Astrocyte of the spinal cord (primary cell): Measurements from ENCODE around the gene MCRS1.

Experiments used
- DNase-seq: peaks from one replicate; pipeline ENCODE4 v3.0.0; 2011; ENCODE audit warnings: low read depth, low spot score
- H3K4me3 ChIP-seq: 2 replicates; pipeline ENCODE4 v1.5.1; 2011; ENCODE audit warnings: low read depth, mild to moderate bottlenecking, low read length, moderate library complexity
- in situ Hi-C: cut with HindIII; loops from 2 replicates; pipeline ENCODE4 v1.10.0; 2017; ENCODE audit warnings: low sequenced_read_pairs
- TF ChIP-seq, protein P1 (sequence below): IDR thresholded peaks from 2 replicates; pipeline ENCODE4 v1.5.1; 2012; ENCODE audit warnings: low read depth, mild to moderate bottlenecking, low read length, inconsistent platforms

MCRS1 gene

DNA sequence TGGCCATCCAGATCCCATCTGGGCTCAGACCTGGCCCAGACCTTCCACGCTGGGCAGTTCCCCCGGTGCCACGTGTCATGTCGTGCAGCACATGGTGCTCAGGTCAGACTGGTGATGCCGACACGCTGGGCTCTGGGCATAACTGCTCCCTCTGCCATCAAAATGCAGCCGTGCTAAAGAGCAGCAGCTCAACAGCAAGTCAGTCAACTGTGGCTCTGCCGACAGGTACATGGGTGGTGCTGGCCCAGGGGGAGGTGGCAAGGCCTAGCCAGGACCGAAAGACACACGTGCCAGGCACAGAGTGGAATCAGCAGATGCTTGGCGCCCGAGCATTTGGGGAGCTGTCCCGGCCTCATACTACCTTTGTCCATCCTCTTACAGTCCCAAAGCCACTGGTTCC is 1.6 kb downstream of the MCRS1 start:
- no peak overlapping the region for H3K4me3 ChIP-seq
- in situ Hi-C loops, result no loop called here
- no peak for DNase-seq
- TF ChIP-seq, protein P1, sequence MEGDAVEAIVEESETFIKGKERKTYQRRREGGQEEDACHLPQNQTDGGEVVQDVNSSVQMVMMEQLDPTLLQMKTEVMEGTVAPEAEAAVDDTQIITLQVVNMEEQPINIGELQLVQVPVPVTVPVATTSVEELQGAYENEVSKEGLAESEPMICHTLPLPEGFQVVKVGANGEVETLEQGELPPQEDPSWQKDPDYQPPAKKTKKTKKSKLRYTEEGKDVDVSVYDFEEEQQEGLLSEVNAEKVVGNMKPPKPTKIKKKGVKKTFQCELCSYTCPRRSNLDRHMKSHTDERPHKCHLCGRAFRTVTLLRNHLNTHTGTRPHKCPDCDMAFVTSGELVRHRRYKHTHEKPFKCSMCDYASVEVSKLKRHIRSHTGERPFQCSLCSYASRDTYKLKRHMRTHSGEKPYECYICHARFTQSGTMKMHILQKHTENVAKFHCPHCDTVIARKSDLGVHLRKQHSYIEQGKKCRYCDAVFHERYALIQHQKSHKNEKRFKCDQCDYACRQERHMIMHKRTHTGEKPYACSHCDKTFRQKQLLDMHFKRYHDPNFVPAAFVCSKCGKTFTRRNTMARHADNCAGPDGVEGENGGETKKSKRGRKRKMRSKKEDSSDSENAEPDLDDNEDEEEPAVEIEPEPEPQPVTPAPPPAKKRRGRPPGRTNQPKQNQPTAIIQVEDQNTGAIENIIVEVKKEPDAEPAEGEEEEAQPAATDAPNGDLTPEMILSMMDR, result no peak

DNA sequence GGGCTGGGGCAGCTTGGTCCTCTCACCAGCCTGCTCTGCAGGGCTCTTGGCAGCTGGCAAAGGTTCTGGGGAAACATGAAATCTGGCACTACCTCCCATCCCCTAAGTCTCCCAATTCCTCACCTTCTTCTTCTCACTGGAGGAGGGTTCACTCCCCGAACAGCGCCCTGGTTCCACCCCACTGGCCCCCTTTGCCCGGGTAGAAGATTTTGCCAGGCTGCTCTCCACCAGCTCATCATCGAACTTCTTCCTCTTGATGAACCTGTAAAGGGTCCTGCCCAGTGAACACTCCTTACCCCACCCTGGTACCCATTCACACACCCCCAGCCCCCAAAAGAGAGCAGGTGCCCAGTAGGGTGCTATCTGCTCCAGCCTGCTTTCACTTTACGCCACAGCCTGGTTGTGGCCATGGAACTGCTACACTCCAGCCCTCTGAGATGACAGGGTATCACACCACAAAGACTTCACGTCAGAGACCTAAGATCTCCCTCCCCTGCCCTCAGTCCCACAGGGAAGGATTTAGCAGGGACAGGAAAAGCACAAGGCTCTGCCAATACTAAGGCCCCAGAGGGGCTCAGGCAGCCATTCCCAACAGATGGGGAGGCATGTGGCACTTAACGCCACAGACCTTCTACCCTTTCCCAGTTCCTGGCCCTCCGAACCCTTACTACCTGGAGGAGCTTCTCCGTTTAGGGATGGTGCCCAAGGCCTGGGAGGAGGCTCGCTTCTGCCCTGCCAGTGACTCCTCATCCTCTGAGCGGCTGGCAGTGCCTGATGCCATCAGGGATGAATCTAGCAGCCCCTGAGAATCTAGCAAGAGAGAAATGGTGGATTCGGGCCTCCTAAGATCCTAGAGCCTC is 2.3 kb downstream of the MCRS1 start:
- H3K4me3 ChIP-seq, result no peak overlapping the region
- TF ChIP-seq, protein P1, result no peak
- DNase-seq, result no peak
- in situ Hi-C loops, result no loop called here

DNA sequence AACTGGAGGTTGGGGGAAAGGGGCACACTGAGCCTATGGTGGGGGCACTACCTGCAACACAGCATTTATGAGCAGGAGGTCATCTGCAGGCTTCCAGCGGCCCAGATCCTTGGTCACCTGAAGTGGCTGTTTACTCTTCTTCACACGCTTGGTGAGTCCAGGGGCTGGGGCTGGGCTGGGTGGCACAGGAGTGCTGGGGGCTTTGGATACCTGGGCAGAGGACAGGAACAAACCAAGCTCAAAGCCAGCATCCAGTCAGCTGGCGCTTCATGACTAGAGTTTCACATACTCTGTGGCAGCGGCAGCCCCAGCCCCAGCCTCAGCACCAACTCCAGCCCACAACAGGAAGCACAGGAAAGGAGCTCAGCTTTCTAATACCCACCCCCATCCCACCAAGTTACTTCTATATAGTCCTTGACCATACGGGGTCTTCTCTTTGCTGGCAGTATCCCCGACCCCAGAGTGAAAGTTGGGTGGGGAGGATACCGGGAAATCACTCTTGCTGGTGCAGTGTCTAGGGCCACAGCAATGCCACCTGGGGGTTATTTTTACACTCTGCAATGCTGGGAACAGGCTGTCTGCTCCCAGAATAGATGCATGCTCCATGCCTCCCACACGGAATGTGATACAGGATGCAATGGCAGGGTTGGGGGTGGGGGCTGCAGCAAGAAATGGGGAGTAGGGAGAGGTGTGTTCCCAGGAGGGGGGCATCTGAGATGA is 3.1 kb downstream of the MCRS1 start:
- no peak for DNase-seq
- no peak overlapping the region for H3K4me3 ChIP-seq
- TF ChIP-seq, protein P1, result no peak
- in situ Hi-C loops, result no loop called here

DNA sequence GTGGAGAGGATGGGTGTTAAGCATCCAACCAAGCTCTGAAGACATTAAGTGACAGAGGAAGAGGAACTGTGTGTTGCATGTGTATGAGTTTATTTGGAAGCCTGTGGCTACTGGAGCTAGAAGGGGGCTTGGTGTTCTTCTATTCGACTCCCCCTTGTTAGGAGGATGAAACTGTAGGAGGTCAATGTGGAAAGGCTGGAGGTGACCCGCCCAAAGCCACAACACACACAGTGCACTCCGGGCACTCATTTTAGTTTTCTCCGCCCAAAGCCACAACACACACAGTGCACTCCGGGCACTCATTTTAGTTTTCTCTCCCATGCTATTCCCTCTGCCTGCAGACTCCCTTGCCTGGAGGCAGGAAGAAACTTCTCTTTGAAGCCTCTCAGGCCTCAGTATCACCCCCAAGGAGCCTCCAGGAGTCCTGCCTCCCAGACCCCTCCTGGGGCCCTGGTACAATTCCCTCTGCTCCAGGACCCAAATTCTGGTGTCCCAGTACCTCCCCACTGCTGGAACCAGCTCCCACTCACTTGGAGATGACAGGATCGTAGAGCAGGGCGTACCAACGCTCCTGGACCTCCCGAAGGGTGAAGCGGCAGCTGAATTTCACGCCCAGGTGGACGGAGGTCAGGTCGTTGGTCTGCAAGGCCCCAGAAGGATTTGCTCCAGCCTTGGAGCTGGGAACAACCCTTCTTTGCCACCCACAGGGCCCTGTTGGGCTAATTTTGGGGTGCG is 3.8 kb downstream of the MCRS1 start:
- in situ Hi-C loops, result no loop called here
- H3K4me3 ChIP-seq, result no peak overlapping the region
- TF ChIP-seq, protein P1, result no peak
- DNase-seq, result no peak

DNA sequence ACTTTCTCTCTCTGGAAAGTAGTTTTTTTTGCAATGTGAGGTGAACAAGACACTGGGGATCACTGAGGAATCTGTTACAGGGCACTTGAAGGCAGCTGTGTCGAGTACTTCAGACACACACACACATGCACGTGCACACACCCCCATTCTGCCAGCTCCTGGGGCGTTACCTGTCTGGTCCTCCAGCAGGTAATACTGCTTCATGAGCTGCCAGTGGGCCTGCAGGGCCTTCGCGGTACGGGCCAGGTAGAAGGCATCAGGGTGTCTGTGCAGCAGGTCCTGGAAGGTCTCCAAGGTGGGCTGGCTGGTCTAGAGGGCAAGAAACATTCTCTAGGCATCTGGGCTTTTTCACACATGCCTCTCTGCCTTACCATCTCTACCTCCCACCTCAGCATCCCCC is 5.1 kb downstream of the MCRS1 start:
- in situ Hi-C loops, result no loop called here
- TF ChIP-seq, protein P1, result no peak
- no peak overlapping the region for H3K4me3 ChIP-seq
- no peak for DNase-seq

DNA sequence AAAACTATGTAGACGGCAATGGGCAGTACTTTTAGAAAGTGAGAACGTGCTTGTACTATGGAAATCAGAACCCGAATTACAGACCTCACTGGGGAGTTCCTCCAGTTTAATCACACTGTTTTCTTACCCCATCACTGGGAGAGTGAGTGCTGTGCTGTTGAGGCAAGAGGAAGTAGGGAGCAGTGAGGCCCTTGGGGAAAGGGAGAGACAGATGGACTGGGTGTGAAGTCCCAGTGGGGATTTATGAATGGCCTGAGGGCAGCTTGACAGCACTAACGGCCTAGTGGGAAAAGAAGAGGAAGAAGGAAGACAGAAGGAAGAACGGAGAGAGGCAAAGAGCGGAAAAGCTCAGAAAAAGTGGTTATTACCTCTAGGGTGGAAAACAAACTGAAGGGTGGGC is 5.7 kb downstream of the MCRS1 start:
- DNase-seq, result no peak
- no peak overlapping the region for H3K4me3 ChIP-seq
- TF ChIP-seq, protein P1, result no peak
- in situ Hi-C loops, result no loop called here
